ENCODE data around the gene GAS7. TPM values are rescaled to one million over a fixed set of nuclear protein-coding genes. Genes with fewer than 3 reads are reported as not detected.

GAS7 gene
- total RNA-seq, 1 donor from 2014 or later = 50.6 TPM

DNA sequence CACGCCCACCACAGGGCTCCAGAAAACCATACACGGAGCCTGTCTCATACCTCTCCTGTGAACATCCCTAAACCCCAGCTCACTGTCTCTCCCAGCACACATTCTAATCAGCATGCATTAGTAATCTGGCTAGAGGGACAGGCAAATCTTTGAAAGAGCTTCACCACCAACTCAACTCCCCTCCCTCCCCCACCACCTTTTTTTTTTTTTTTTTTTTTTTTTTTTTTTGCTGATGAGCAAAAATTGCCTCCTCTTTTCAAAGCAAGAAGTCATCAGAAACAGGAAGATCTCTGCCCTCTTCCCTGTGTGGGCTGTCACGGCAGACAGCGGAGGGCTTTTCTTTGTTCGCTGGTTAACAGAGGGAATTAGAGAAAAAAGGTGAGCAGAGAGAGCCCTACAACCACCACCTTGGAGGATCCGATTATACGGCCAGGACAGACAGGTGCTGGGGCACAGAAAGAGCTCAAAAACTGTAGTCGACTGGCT is 19.9 kb downstream of the GAS7 start:
- TF ChIP-seq, protein P1, sequence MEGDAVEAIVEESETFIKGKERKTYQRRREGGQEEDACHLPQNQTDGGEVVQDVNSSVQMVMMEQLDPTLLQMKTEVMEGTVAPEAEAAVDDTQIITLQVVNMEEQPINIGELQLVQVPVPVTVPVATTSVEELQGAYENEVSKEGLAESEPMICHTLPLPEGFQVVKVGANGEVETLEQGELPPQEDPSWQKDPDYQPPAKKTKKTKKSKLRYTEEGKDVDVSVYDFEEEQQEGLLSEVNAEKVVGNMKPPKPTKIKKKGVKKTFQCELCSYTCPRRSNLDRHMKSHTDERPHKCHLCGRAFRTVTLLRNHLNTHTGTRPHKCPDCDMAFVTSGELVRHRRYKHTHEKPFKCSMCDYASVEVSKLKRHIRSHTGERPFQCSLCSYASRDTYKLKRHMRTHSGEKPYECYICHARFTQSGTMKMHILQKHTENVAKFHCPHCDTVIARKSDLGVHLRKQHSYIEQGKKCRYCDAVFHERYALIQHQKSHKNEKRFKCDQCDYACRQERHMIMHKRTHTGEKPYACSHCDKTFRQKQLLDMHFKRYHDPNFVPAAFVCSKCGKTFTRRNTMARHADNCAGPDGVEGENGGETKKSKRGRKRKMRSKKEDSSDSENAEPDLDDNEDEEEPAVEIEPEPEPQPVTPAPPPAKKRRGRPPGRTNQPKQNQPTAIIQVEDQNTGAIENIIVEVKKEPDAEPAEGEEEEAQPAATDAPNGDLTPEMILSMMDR (IDR thresholded peaks at IDR 0.05) = no peak
- no peak for DNase-seq
- Histone ChIP-seq H3K36me3 (no peaks in the 10 kb centered on the region), H3K27ac (no peak overlapping the region), H3K4me1 (no peaks in the 10 kb centered on the region), H3K4me3 (no peak overlapping the region), H3K9me3 (no peaks in the 10 kb centered on the region), H3K27me3 (no peaks in the 10 kb centered on the region)
- intact Hi-C loops (cut with DNase I) = no loop called here
- ATAC-seq = peak; percentile 23

DNA sequence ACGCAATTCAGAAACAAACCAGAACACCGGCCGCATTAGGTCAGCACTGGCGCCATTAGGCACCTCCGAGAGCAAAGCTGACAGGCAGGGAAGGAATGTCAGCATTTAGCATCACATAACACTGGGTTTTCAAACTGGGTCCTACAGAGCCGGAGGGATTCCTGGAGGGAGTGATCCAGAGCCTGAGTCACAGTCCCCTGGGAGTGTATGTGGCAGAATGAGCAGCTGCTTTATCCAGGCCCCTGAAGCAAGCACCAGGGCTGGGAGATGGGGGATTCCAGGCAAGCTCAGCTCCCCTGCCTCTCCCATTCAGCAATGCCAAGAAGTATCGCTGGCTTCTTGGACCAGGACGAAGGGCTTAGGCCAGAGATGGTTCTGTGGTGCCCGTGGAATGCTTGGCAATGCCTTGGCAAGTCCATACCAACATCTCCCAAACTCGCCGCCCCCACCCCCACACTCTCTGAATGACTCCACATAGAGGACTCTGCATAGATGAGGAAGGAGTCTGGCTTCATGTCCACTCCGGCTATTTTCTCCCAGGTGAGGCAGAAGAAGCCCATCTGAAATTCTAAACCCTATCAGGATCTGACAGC is 20.4 kb downstream of the GAS7 start:
- no peaks in the 10 kb centered on the region for H3K27me3 ChIP-seq
- no peaks in the 10 kb centered on the region for H3K36me3 ChIP-seq
- no peak overlapping the region for H3K4me3 ChIP-seq
- H3K9me3 ChIP-seq = no peaks in the 10 kb centered on the region
- ATAC-seq = no peak
- TF ChIP-seq, protein P1 (IDR thresholded peaks at IDR 0.05) = no peak
- no peaks in the 10 kb centered on the region for H3K4me1 ChIP-seq
- intact Hi-C loops (cut with DNase I) = no loop called here
- no peak for DNase-seq
- no peak overlapping the region for H3K27ac ChIP-seq

DNA sequence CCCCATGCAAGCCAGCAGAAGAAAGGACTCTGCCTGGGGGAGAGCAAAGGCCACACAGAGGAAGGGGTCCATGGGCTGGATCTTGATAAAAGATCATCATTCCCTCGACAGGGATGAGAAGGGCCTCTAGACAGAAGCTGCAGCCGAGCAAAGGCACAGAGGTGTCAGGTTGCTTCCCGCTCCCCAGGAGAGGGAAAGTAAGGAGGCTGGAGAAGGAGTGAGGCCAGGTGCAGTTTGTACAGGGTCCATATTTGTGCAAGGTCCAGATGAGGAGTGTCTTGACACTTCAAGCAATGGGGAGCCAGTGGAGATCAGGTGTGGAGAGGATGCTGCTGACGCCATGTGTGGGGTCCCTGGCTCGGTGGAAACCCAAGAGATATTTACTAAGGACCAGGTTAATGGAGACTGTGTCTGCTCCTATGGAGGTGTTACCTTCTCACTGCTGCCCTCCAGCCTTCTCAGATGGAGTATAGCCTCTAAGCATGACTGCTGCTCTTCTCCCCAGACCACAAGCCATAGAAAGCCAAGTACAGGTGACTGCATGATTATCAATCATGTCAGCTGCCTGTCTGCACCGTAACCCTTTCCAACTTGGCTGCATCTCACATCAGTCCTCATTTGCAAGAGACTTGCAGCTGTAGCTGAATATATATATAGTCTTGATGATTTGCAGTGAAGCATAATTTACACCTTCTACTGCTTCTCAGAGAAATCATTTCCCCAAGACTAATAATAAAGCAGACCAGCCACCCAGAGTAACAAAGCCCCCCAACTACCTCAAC is 21.1 kb downstream of the GAS7 start:
- H3K9me3 ChIP-seq = no peaks in the 10 kb centered on the region
- no peaks in the 10 kb centered on the region for H3K27me3 ChIP-seq
- intact Hi-C loops (cut with DNase I) = no loop called here
- H3K4me1 ChIP-seq = peaks cover under 1% of the 10 kb centered on the region
- no peak for DNase-seq
- no peak overlapping the region for H3K27ac ChIP-seq
- TF ChIP-seq, protein P1 (IDR thresholded peaks at IDR 0.05) = no peak
- H3K4me3 ChIP-seq = no peak overlapping the region
- no peaks in the 10 kb centered on the region for H3K36me3 ChIP-seq
- ATAC-seq = no peak

GRCh38 chr17:10173913-10174312 is 24.5 kb downstream of the GAS7 start:
- Histone ChIP-seq H3K27me3 (peaks cover 3% of the 10 kb centered on the region), H3K4me1 (peaks cover 11% of the 10 kb centered on the region), H3K27ac (no peak overlapping the region), H3K9me3 (no peaks in the 10 kb centered on the region), H3K4me3 (no peak overlapping the region), H3K36me3 (no peaks in the 10 kb centered on the region)
- TF ChIP-seq, protein P1 (IDR thresholded peaks at IDR 0.05) = no peak
- no peak for DNase-seq
- intact Hi-C loops (cut with DNase I) = no loop called here
- no peak for ATAC-seq

GRCh38 chr17:10172778-10173177 is 25.6 kb downstream of the GAS7 start:
- ATAC-seq (no peak), DNase-seq (no peak)
- Histone ChIP-seq H3K36me3 (no peaks in the 10 kb centered on the region), H3K9me3 (no peaks in the 10 kb centered on the region), H3K4me3 (no peak overlapping the region), H3K27me3 (peaks cover 3% of the 10 kb centered on the region), H3K27ac (no peak overlapping the region), H3K4me1 (peaks cover 11% of the 10 kb centered on the region)
- TF ChIP-seq, protein P1 (IDR thresholded peaks at IDR 0.05) = no peak
- intact Hi-C loops (cut with DNase I) = no loop called here
